ENCODE data around the gene TICRR. TPM values are rescaled to one million over a fixed set of nuclear protein-coding genes. Genes with fewer than 3 reads are reported as not detected.

Gene TICRR
- total RNA-seq, 1 donor from 2014 or later: 0.37 TPM

- no peak for DNase-seq (ENCODE audit: low spot score)
Measured at GRCh38 chr15:89654847-89655805, 79.9 kb downstream of the TICRR start, which contains the start of gene KIF7. KIF7 (minus strand) TSS chr15:89655467; CDS start chr15:89652930, 2,537 bp downstream.

GRCh38 chr15:89656116-89656815, 81.0 kb downstream of the TICRR start:
- no peak for DNase-seq (ENCODE audit: low spot score)

GRCh38 chr15:89657686-89658200, 82.5 kb downstream of the TICRR start:
- DNase-seq (ENCODE audit: low spot score): no peak

GRCh38 chr15:89659295-89659694, 84.0 kb downstream of the TICRR start:
- no peak for DNase-seq (ENCODE audit: low spot score)

GRCh38 chr15:89660556-89660955, 85.3 kb downstream of the TICRR start:
- DNase-seq (ENCODE audit: low spot score): no peak

- DNase-seq (ENCODE audit: low spot score): peak; percentile 71
Measured at GRCh38 chr15:89662893-89663626, 87.8 kb downstream of the TICRR start.

- DNase-seq (ENCODE audit: low spot score): no peak
Measured at GRCh38 chr15:89664441-89665350, 89.4 kb downstream of the TICRR start.

GRCh38 chr15:89665449-89666181, 90.3 kb downstream of the TICRR start:
- DNase-seq (ENCODE audit: low spot score): peak; percentile 43

GRCh38 chr15:89666184-89666857, 91.1 kb downstream of the TICRR start:
- no peak for DNase-seq (ENCODE audit: low spot score)

- DNase-seq (ENCODE audit: low spot score): no peak
Measured at GRCh38 chr15:89666858-89667705, 91.8 kb downstream of the TICRR start.

- no peak for DNase-seq (ENCODE audit: low spot score)
Measured at GRCh38 chr15:89667706-89667960, 92.4 kb downstream of the TICRR start.

- DNase-seq (ENCODE audit: low spot score): no peak
Measured at GRCh38 chr15:89668171-89668570, 92.9 kb downstream of the TICRR start.

- DNase-seq (ENCODE audit: low spot score): no peak
Measured at GRCh38 chr15:89669309-89669865, 94.1 kb downstream of the TICRR start.

- DNase-seq (ENCODE audit: low spot score): no peak
Measured at GRCh38 chr15:89669941-89670340, 94.7 kb downstream of the TICRR start.

GRCh38 chr15:89670971-89671560, 95.8 kb downstream of the TICRR start:
- DNase-seq (ENCODE audit: low spot score): no peak

GRCh38 chr15:89671687-89672086, 96.4 kb downstream of the TICRR start:
- DNase-seq (ENCODE audit: low spot score): no peak

- DNase-seq (ENCODE audit: low spot score): no peak
Measured at GRCh38 chr15:89672221-89673164, 97.2 kb downstream of the TICRR start.

Data from mucosa of gallbladder (tissue), 1 donor.